Measurements from ENCODE around the gene EGFR. TPM values are rescaled to one million over a fixed set of nuclear protein-coding genes. Genes with fewer than 3 reads are reported as not detected.

The EGFR gene
- total RNA-seq (36.0 and 55.3 TPM in 2 replicates), polyA plus RNA-seq (62.7 and 62.8 TPM in 2 replicates), polyA minus RNA-seq (ENCODE audit: low replicate concordance) (205 and 211 TPM in 2 replicates)
- polyA plus RNA-seq (2012), result 39.9 and 51.2 TPM in 2 replicates

GRCh38 chr7:55018361-55019190, at the start of gene EGFR:
Gene EGFR, plus strand, starts transcription at chr7:55019017. Its CDS starts 261 bp downstream, at chr7:55019278.
- no peak for TF ChIP-seq CTCF (conservative IDR thresholded peaks at IDR 0.05 in 1 of 2, IDR thresholded peaks at IDR 0.05 in 1 of 2; ENCODE audit: low read depth in 1 of 2, low read length in 2 of 2)
- no peak for TF ChIP-seq EZH2 (IDR thresholded peaks at IDR 0.05; ENCODE audit: low read length, missing control alignments)
- Histone ChIP-seq H3K27me3 (ENCODE audit: control insufficient read depth, insufficient read depth, low read length) (no peaks in the 10 kb centered on the region), H3K79me2 (ENCODE audit: control insufficient read depth, insufficient read depth, low read length) (peaks cover 52% of the 10 kb centered on the region), H3K4me3 (replicated peaks in 1 of 4; ENCODE audit: control extremely low read depth in 1 of 4, insufficient read depth in 1 of 4, low read depth in 3 of 4, low read length in 4 of 4) (peak within 1 kb of the TSS; percentile 64 to 86 (median 82)), H3K27ac (ENCODE audit: insufficient read depth, low read length) (peak within 1 kb of the TSS; percentile 86), H3K9ac (ENCODE audit: insufficient read depth, low read length) (peak within 1 kb of the TSS; percentile 95), H2AFZ (ENCODE audit: low read length) (peak within 1 kb of the TSS; percentile 34), H3K4me2 (ENCODE audit: extremely low read depth, insufficient read depth, low read length) (peak within 1 kb of the TSS; percentile 91), H3K4me1 (ENCODE audit: control insufficient read depth, extremely low read depth, insufficient read depth, low read length) (peaks cover 3% of the 10 kb centered on the region), H3K9me3 (ENCODE audit: control insufficient read depth, insufficient read depth, low read depth, low read length) (no peaks in the 10 kb centered on the region), H4K20me1 (ENCODE audit: control insufficient read depth, extremely low read depth, insufficient read depth, low read length) (no peaks in the 10 kb centered on the region), H3K36me3 (ENCODE audit: control insufficient read depth, insufficient read depth, low read length) (peaks cover 5% of the 10 kb centered on the region)
- peak; percentile 81 to 82 for DNase-seq (ENCODE audit: low read depth in 2 of 2)

GRCh38 chr7:54969208-54969967, 49.4 kb upstream of the EGFR start:
- DNase-seq (ENCODE audit: low read depth in 2 of 2), result peak in 1 of 2 donors; percentile 14
- no peaks in the 10 kb centered on the region for H3K79me2 ChIP-seq (ENCODE audit: control insufficient read depth, insufficient read depth, low read length)
- no peak overlapping the region for H3K4me2 ChIP-seq (ENCODE audit: extremely low read depth, insufficient read depth, low read length)
- H3K27me3 ChIP-seq (ENCODE audit: control insufficient read depth, insufficient read depth, low read length), result no peaks in the 10 kb centered on the region
- no peak overlapping the region for H2AFZ ChIP-seq (ENCODE audit: low read length)
- H3K9ac ChIP-seq (ENCODE audit: insufficient read depth, low read length), result no peak overlapping the region
- no peak for TF ChIP-seq EZH2 (IDR thresholded peaks at IDR 0.05; ENCODE audit: low read length, missing control alignments)
- TF ChIP-seq CTCF (conservative IDR thresholded peaks at IDR 0.05 in 1 of 2, IDR thresholded peaks at IDR 0.05 in 1 of 2; ENCODE audit: low read depth in 1 of 2, low read length in 2 of 2), result no peak
- no peak overlapping the region for H3K4me3 ChIP-seq (replicated peaks in 1 of 4; ENCODE audit: control extremely low read depth in 1 of 4, insufficient read depth in 1 of 4, low read depth in 3 of 4, low read length in 4 of 4)
- no peak overlapping the region for H3K27ac ChIP-seq (ENCODE audit: insufficient read depth, low read length)
- H3K9me3 ChIP-seq (ENCODE audit: control insufficient read depth, insufficient read depth, low read depth, low read length), result no peaks in the 10 kb centered on the region
- no peaks in the 10 kb centered on the region for H4K20me1 ChIP-seq (ENCODE audit: control insufficient read depth, extremely low read depth, insufficient read depth, low read length)
- no peaks in the 10 kb centered on the region for H3K4me1 ChIP-seq (ENCODE audit: control insufficient read depth, extremely low read depth, insufficient read depth, low read length)
- H3K36me3 ChIP-seq (ENCODE audit: control insufficient read depth, insufficient read depth, low read length), result no peaks in the 10 kb centered on the region

GRCh38 chr7:54972733-54973294, 46.0 kb upstream of the EGFR start:
- no peak overlapping the region for H3K9ac ChIP-seq (ENCODE audit: insufficient read depth, low read length)
- H4K20me1 ChIP-seq (ENCODE audit: control insufficient read depth, extremely low read depth, insufficient read depth, low read length), result no peaks in the 10 kb centered on the region
- no peak for DNase-seq (ENCODE audit: low read depth in 2 of 2)
- no peaks in the 10 kb centered on the region for H3K79me2 ChIP-seq (ENCODE audit: control insufficient read depth, insufficient read depth, low read length)
- TF ChIP-seq CTCF (conservative IDR thresholded peaks at IDR 0.05 in 1 of 2, IDR thresholded peaks at IDR 0.05 in 1 of 2; ENCODE audit: low read depth in 1 of 2, low read length in 2 of 2), result no peak
- H3K27me3 ChIP-seq (ENCODE audit: control insufficient read depth, insufficient read depth, low read length), result no peaks in the 10 kb centered on the region
- H3K4me2 ChIP-seq (ENCODE audit: extremely low read depth, insufficient read depth, low read length), result no peak overlapping the region
- H3K4me1 ChIP-seq (ENCODE audit: control insufficient read depth, extremely low read depth, insufficient read depth, low read length), result no peaks in the 10 kb centered on the region
- H3K27ac ChIP-seq (ENCODE audit: insufficient read depth, low read length), result no peak overlapping the region
- no peak overlapping the region for H3K4me3 ChIP-seq (replicated peaks in 1 of 4; ENCODE audit: control extremely low read depth in 1 of 4, insufficient read depth in 1 of 4, low read depth in 3 of 4, low read length in 4 of 4)
- no peaks in the 10 kb centered on the region for H3K36me3 ChIP-seq (ENCODE audit: control insufficient read depth, insufficient read depth, low read length)
- no peaks in the 10 kb centered on the region for H3K9me3 ChIP-seq (ENCODE audit: control insufficient read depth, insufficient read depth, low read depth, low read length)
- H2AFZ ChIP-seq (ENCODE audit: low read length), result no peak overlapping the region

Data from fibroblast of lung (primary cell).